Suprapubic skin (tissue), 4 donors: ENCODE data around the gene MCTP1. TPM values are rescaled to one million over a fixed set of nuclear protein-coding genes. Genes with fewer than 3 reads are reported as not detected.

ENCODE experiments used
- DNase-seq, 2 donors: peaks; one replicate each; pipeline ENCODE4 v3.0.0-alpha.2; 2019; ENCODE audit warnings: low spot score in 2 of 2
- H3K27ac ChIP-seq: fragments of 200-600 bp; sonication (generic); one replicate; pipeline ENCODE4 v1.5.1; 2019
- H3K27me3 ChIP-seq: fragments of 200-600 bp; sonication (generic); one replicate; pipeline ENCODE4 v1.5.1; 2019
- H3K36me3 ChIP-seq: fragments of 200-600 bp; sonication (generic); one replicate; pipeline ENCODE4 v1.5.1; 2019
- H3K4me1 ChIP-seq: fragments of 200-600 bp; sonication (generic); one replicate; pipeline ENCODE4 v1.5.1; 2019
- H3K4me3 ChIP-seq: fragments of 200-600 bp; sonication (generic); one replicate; pipeline ENCODE4 v1.5.1; 2019; ENCODE audit warnings: mild to moderate bottlenecking
- H3K9me3 ChIP-seq: fragments of 200-600 bp; sonication (generic); one replicate; pipeline ENCODE4 v1.5.1; 2019
- EP300 ChIP-seq: sonication (generic); formaldehyde crosslinking; IDR thresholded peaks from one replicate; pipeline ENCODE4 v1.6.1; 2017; ENCODE audit warnings: antibody characterized with exemption
- POLR2A ChIP-seq, 2 donors: fragments of 450-650 bp; IDR thresholded peaks; one replicate each; pipeline ENCODE4 v1.6.1; 2017; ENCODE audit warnings: antibody characterized with exemption in 2 of 2, mild to moderate bottlenecking in 2 of 2, moderate library complexity in 2 of 2
- POLR2AphosphoS5 ChIP-seq, 3 donors: sonication (generic); formaldehyde crosslinking; IDR thresholded peaks; one replicate each; pipeline ENCODE4 v1.6.1; 2017; ENCODE audit warnings: antibody characterized with exemption in 3 of 3
- WGBS: methylation state at CpG from one replicate; pipeline ENCODE4 v1.1.5; 2018; 5-methylcytosine and 5-hydroxymethylcytosine counted together
- total RNA-seq, 4 donors: library from RNA; depleted of rRNA; stranded (reverse); fragments of >200 nt; gene quantifications; one replicate each; pipeline ENCODE4 v1.1.0, GENCODE V29; 2016
- TF ChIP-seq, protein P1 (sequence below), 2 donors: fragments of 200-600 bp in 1 of 2; fragments of 450-650 bp in 1 of 2; sonication (generic) in 1 of 2; IDR thresholded peaks; one replicate each; pipeline ENCODE4 v1.5.1; 2016 to 2019; ENCODE audit warnings: antibody characterized with exemption in 2 of 2, mild to moderate bottlenecking in 1 of 2, moderate library complexity in 1 of 2

MCTP1 gene
- total RNA-seq, 4 donors from 2014 or later, result 5.0 to 19.1 (median 10.6) TPM

DNA sequence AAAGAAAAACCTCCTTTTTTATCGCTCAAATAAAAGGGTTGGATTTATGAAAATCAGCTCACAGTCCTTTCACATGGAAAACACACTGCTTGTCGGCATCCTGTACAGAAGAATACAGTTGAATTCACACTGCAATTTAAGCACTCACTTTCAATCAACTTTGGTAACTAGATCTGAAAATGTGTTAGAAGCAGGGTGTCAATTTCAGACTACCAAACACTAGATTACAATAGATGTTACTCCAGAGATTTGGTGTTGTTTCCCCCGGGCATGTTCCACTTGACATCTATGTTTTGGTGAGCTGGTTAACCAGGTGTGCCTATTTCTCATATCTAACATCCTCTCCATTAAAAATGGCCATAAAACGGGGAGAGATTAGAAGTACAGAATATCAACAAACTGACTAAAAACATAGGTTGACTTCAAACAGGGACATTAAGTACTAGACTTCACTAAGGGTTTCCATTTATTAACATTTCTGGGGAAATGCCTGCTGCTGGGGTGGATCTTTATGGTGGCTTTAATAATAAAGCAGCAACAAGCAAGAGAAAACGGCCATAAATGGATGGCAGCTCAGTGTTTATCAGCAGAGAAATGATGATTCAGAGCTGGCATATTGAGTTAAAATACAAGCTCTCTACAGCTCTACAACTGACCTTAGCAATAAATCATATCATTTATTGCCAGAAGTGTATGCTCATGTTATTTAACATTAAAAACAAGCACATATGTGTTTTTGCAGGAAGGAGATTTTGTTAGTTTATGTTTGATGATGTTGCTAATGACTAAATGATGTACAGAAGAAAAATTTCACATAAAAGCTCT, 507.6 kb downstream of the MCTP1 start:
- H3K27me3 ChIP-seq, result no peaks in the 10 kb centered on the region
- TF ChIP-seq EP300, result no peak
- no peak for TF ChIP-seq POLR2A (IDR thresholded peaks at IDR 0.05)
- TF ChIP-seq, protein P1, sequence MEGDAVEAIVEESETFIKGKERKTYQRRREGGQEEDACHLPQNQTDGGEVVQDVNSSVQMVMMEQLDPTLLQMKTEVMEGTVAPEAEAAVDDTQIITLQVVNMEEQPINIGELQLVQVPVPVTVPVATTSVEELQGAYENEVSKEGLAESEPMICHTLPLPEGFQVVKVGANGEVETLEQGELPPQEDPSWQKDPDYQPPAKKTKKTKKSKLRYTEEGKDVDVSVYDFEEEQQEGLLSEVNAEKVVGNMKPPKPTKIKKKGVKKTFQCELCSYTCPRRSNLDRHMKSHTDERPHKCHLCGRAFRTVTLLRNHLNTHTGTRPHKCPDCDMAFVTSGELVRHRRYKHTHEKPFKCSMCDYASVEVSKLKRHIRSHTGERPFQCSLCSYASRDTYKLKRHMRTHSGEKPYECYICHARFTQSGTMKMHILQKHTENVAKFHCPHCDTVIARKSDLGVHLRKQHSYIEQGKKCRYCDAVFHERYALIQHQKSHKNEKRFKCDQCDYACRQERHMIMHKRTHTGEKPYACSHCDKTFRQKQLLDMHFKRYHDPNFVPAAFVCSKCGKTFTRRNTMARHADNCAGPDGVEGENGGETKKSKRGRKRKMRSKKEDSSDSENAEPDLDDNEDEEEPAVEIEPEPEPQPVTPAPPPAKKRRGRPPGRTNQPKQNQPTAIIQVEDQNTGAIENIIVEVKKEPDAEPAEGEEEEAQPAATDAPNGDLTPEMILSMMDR (IDR thresholded peaks at IDR 0.05), result no peak
- no peak for TF ChIP-seq POLR2AphosphoS5 (IDR thresholded peaks at IDR 0.05)
- no peaks in the 10 kb centered on the region for H3K4me1 ChIP-seq
- no peak overlapping the region for H3K4me3 ChIP-seq
- no peaks in the 10 kb centered on the region for H3K9me3 ChIP-seq
- no peaks in the 10 kb centered on the region for H3K36me3 ChIP-seq
- no peak for DNase-seq
- no peak overlapping the region for H3K27ac ChIP-seq
- 78% methylated on average over 5 of the region's 5 CpGs for WGBS

DNA sequence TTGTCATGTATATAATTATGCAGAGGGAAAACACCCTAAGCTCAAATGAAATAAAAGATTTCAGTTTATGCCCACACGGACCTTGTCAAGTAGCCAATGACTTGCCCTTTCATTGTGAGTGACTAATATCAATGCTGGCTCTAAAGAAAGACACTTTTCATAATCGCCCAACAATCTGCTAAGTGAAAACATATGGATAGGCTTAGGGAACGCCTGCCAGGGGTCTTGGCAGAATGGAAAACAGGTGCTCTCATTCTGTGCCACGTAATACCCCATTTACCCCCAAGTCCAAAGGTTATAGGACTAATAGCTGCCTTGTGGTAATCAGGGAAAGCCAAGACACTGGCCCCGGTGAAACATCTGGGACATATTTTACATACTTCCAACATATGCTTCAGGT, 508.7 kb downstream of the MCTP1 start:
- H3K4me1 ChIP-seq, result no peaks in the 10 kb centered on the region
- TF ChIP-seq POLR2A (IDR thresholded peaks at IDR 0.05), result no peak
- no peak overlapping the region for H3K4me3 ChIP-seq
- H3K9me3 ChIP-seq, result no peaks in the 10 kb centered on the region
- no peak for DNase-seq
- WGBS, result 49% methylated on average over 5 of the region's 5 CpGs
- H3K36me3 ChIP-seq, result no peaks in the 10 kb centered on the region
- no peak overlapping the region for H3K27ac ChIP-seq
- no peaks in the 10 kb centered on the region for H3K27me3 ChIP-seq

DNA sequence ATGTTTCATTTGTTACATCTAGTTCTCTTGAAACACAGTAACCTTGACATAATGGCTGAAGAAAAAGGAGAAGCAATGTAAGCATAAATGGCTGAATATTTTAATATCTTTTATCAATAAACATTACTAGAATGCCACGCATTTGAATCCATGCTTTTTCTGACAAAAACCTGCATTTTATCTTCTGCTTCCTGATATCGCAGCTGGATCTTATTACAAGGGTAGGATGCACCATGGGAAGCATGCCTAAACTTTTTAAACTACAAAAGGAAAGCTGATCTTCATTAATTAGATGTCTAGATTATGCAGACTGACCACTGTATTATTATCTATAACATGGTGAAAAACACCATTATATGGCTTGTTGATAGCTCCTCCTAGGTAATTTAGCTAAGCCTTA, 509.8 kb downstream of the MCTP1 start:
- H3K27me3 ChIP-seq, result no peaks in the 10 kb centered on the region
- TF ChIP-seq POLR2A (IDR thresholded peaks at IDR 0.05) (no peak), EP300 (no peak), POLR2AphosphoS5 (IDR thresholded peaks at IDR 0.05) (no peak)
- TF ChIP-seq, protein P1 (IDR thresholded peaks at IDR 0.05), result no peak
- H3K4me1 ChIP-seq, result no peaks in the 10 kb centered on the region
- DNase-seq, result no peak
- H3K27ac ChIP-seq, result no peak overlapping the region
- H3K36me3 ChIP-seq, result no peaks in the 10 kb centered on the region
- no peaks in the 10 kb centered on the region for H3K9me3 ChIP-seq
- no peak overlapping the region for H3K4me3 ChIP-seq
- 69% methylated on average over 2 of the region's 2 CpGs for WGBS

DNA sequence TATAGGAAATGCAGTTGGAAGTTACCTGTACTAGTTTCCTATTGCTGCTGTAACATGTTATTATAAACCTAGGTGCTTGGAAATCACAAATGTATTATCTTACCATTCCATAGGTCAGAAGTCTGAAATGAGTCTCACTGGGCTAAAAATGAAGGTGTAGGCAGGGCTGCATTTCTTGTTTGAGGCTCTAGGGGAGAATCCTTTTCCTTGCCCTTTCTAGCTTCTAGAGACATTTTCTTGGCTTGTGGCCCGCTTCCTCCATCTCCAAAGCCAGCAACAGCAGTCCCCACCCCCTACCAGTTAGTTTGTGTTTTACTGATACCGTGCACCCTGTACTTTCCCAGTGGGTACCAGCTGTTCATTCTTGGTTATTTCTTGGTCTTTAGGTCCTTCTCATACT, 513.2 kb downstream of the MCTP1 start:
- no peaks in the 10 kb centered on the region for H3K36me3 ChIP-seq
- no peak overlapping the region for H3K27ac ChIP-seq
- TF ChIP-seq, protein P1 (IDR thresholded peaks at IDR 0.05), result no peak
- TF ChIP-seq POLR2A (IDR thresholded peaks at IDR 0.05) (no peak), POLR2AphosphoS5 (IDR thresholded peaks at IDR 0.05) (no peak)
- no peaks in the 10 kb centered on the region for H3K4me1 ChIP-seq
- DNase-seq, result no peak
- no peaks in the 10 kb centered on the region for H3K27me3 ChIP-seq
- no peaks in the 10 kb centered on the region for H3K9me3 ChIP-seq
- 87% methylated on average over 2 of the region's 2 CpGs for WGBS
- no peak overlapping the region for H3K4me3 ChIP-seq

DNA sequence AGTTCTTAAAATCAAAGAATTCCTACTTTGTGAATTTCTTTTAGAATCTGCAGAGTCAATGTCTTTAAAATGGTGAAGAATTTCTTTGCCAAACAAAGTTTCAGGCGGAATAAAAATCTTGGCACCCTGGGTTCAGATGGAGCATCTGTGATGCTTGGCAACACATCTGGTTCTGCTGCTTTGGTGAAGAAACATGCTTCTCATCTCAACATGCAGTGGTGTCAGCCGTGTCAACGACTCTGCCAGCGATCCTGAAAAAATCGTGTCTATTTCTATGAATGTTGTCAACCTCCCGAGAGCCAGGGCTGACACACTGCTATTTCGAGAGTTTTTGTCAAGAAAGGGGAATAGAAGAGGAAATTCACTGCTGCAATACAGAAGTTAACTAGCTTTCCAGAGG, 514.9 kb downstream of the MCTP1 start:
- H3K36me3 ChIP-seq, result no peaks in the 10 kb centered on the region
- no peak overlapping the region for H3K4me3 ChIP-seq
- WGBS, result 68% methylated on average over 7 of the region's 7 CpGs
- DNase-seq, result no peak
- no peaks in the 10 kb centered on the region for H3K9me3 ChIP-seq
- H3K27ac ChIP-seq, result no peak overlapping the region
- H3K4me1 ChIP-seq, result no peaks in the 10 kb centered on the region
- no peaks in the 10 kb centered on the region for H3K27me3 ChIP-seq
- TF ChIP-seq POLR2AphosphoS5 (IDR thresholded peaks at IDR 0.05) (no peak), POLR2A (IDR thresholded peaks at IDR 0.05) (no peak), EP300 (no peak)
- TF ChIP-seq, protein P1 (IDR thresholded peaks at IDR 0.05), result no peak
